Activated CD8-positive, alpha-beta memory T cell treated with anti-CD3 and anti-CD28 coated beads for 4 hours (primary cell): ENCODE data around the gene CMTM7.

Source experiments
- DNase-seq, 2 donors: peaks; one replicate each; pipeline ENCODE4 v3.0.0-alpha.2; 2020; ENCODE audit warnings: low read depth in 2 of 2

CMTM7 gene

GRCh38 chr3:32413845-32414521, 22.3 kb downstream of the CMTM7 start:
- DNase-seq: no peak

GRCh38 chr3:32414522-32415202, 23.0 kb downstream of the CMTM7 start:
- no peak for DNase-seq

- DNase-seq: no peak
Measured at GRCh38 chr3:32419742-32420125, 28.1 kb downstream of the CMTM7 start.

GRCh38 chr3:32420126-32421038, 28.7 kb downstream of the CMTM7 start:
- no peak for DNase-seq

GRCh38 chr3:32421185-32421584, 29.5 kb downstream of the CMTM7 start:
- no peak for DNase-seq

GRCh38 chr3:32421991-32422859, 30.6 kb downstream of the CMTM7 start:
- DNase-seq: no peak

GRCh38 chr3:32422943-32423342, 31.3 kb downstream of the CMTM7 start:
- DNase-seq: no peak

- no peak for DNase-seq
Measured at GRCh38 chr3:32423534-32423933, 31.9 kb downstream of the CMTM7 start.

- DNase-seq: no peak
Measured at GRCh38 chr3:32423956-32424557, 32.4 kb downstream of the CMTM7 start.

- no peak for DNase-seq
Measured at GRCh38 chr3:32424581-32425250, 33.1 kb downstream of the CMTM7 start.

- no peak for DNase-seq
Measured at GRCh38 chr3:32428092-32429068, 36.7 kb downstream of the CMTM7 start.

GRCh38 chr3:32430900-32431299, 39.2 kb downstream of the CMTM7 start:
- DNase-seq: no peak

GRCh38 chr3:32431481-32431880, 39.8 kb downstream of the CMTM7 start:
- DNase-seq: no peak

- DNase-seq: no peak
Measured at GRCh38 chr3:32432045-32432710, 40.5 kb downstream of the CMTM7 start.

- DNase-seq: no peak
Measured at GRCh38 chr3:32432711-32433530, 41.3 kb downstream of the CMTM7 start.

- no peak for DNase-seq
Measured at GRCh38 chr3:32434206-32434605, 42.6 kb downstream of the CMTM7 start.

- no peak for DNase-seq
Measured at GRCh38 chr3:32435911-32436815, 44.5 kb downstream of the CMTM7 start.
